HepG2 (cell line): ENCODE data around the gene PEF1. TPM values are rescaled to one million over a fixed set of nuclear protein-coding genes. Genes with fewer than 3 reads are reported as not detected.

Experiments used
- ATAC-seq: fragments of 200-7000 bp; cut with Tn5 transposase; 3 replicates; pipeline ENCODE4 v1.9.1; 2020; ENCODE audit warnings: mild to moderate bottlenecking, moderate library complexity
- BruUV-seq: library from RNA; stranded (reverse); fragments of 400-500 nt; replicated peaks from 2 replicates; lab custom pipeline; 2021; lab: Mats Ljungman, UMichigan
- CTCF ChIA-PET: fragments of 300-600 bp; formaldehyde crosslinking; extraction: SDS; loops from one replicate; lab custom pipeline; 2021; ENCODE audit warnings: low total read pairs, inconsistent platforms, low intra/inter-chr PET ratio; lab: Yijun Ruan, JAX
- POLR2A ChIA-PET: fragments of 350-600 bp; sonication (Branson Sonifier 250); formaldehyde crosslinking; loops from one replicate; lab custom pipeline; 2020; ENCODE audit warnings: antibody characterized with exemption, inconsistent platforms; lab: Yijun Ruan, JAX
- DNase-seq: peaks from one replicate; pipeline ENCODE4 v3.0.0-alpha.2; 2015; ENCODE audit warnings: low spot score
- FAIRE-seq: peaks from 3 replicates; lab custom pipeline; 2011; peaks lifted over from hg19 to GRCh38; lab: Jason Lieb, UNC
- H2AFZ ChIP-seq: one replicate; pipeline ENCODE4 v1.6.1; 2011; ENCODE audit warnings: low read length, inconsistent platforms
- H3K27ac ChIP-seq: fragments of 300-600 bp; 3 replicates; pipeline ENCODE4 v1.8.0; 2011; ENCODE audit warnings: mixed run types, mild to moderate bottlenecking, mixed read lengths, low read length, inconsistent platforms; ENCODE audit not compliant: insufficient read depth; ENCODE audit errors: extremely low read length
- H3K27me3 ChIP-seq, 2 experiments: fragments of 200-600 bp in 1 of 2; 2 replicates in 1 of 2; 3 replicates in 1 of 2; pipeline versions ENCODE4 v1.6.0 to v1.8.0; 2011; ENCODE audit warnings: low read length in 2 of 2, mild to moderate bottlenecking in 2 of 2, moderate library complexity in 2 of 2, inconsistent platforms in 1 of 2; ENCODE audit not compliant: insufficient read depth in 2 of 2, control insufficient read depth in 1 of 2
- H3K36me3 ChIP-seq, 2 experiments: fragments of 200-600 bp in 1 of 2; replicated peaks in 1 of 2; 2 replicates in 1 of 2; 3 replicates in 1 of 2; pipeline versions ENCODE4 v1.5.1 to v1.8.0; 2011; ENCODE audit warnings: low read length in 2 of 2, inconsistent platforms in 1 of 2; ENCODE audit not compliant: insufficient read depth in 2 of 2, control insufficient read depth in 1 of 2
- H3K4me1 ChIP-seq: 2 replicates; pipeline ENCODE4 v1.5.1; 2012; ENCODE audit warnings: low read length, inconsistent platforms; ENCODE audit not compliant: insufficient read depth
- H3K4me2 ChIP-seq: 2 replicates; pipeline ENCODE4 v1.6.0; 2011; ENCODE audit warnings: low read depth, low read length, inconsistent platforms
- H3K4me3 ChIP-seq, 3 experiments: fragments of 200-600 bp in 1 of 3; sonication (generic), shearing (Covaris generic) in 1 of 3; replicated peaks in 1 of 3; 2 replicates each; pipeline ENCODE4 v1.5.1; 2011 to 2016; ENCODE audit warnings: low read length in 3 of 3, inconsistent platforms in 2 of 3, low read depth in 2 of 3, mild to moderate bottlenecking in 2 of 3, control low read depth in 1 of 3, mixed read lengths in 1 of 3; ENCODE audit not compliant: insufficient read depth in 1 of 3
- H3K79me2 ChIP-seq: one replicate; pipeline ENCODE4 v1.6.1; 2011; ENCODE audit warnings: low read length, inconsistent platforms; ENCODE audit not compliant: insufficient read depth
- H3K9ac ChIP-seq: 2 replicates; pipeline ENCODE4 v1.6.0; 2011; ENCODE audit warnings: mild to moderate bottlenecking, low read depth, low read length, inconsistent platforms; ENCODE audit not compliant: insufficient read depth
- H3K9me3 ChIP-seq: 2 replicates; pipeline ENCODE4 v1.5.1; 2012; ENCODE audit warnings: mild to moderate bottlenecking, low read length
- H4K20me1 ChIP-seq: 2 replicates; pipeline ENCODE4 v1.6.0; 2011; ENCODE audit warnings: inconsistent platforms, mild to moderate bottlenecking, low read length, moderate library complexity; ENCODE audit not compliant: insufficient read depth
- GRHL1 ChIP-seq: sonication (generic); formaldehyde crosslinking; conservative IDR thresholded peaks from 2 replicates; pipeline ENCODE4 v1.8.0; 2022; ENCODE audit warnings: missing genetic modification reagents
- KDM1A ChIP-seq: IDR thresholded peaks from 2 replicates; pipeline ENCODE4 v1.6.1; 2016; ENCODE audit warnings: missing compliant biosample characterization
- NCOA1 ChIP-seq: sonication (generic); formaldehyde crosslinking; IDR thresholded peaks from 2 replicates; pipeline ENCODE4 v1.9.0; 2021; ENCODE audit warnings: missing genetic modification reagents
- PATZ1 ChIP-seq: sonication (generic); formaldehyde crosslinking; IDR thresholded peaks from 2 replicates; pipeline ENCODE4 v1.4.0; 2020; ENCODE audit warnings: missing genetic modification reagents
- RFX1 ChIP-seq: fragments of 450-650 bp; IDR thresholded peaks from 2 replicates; pipeline ENCODE4 v1.6.1; 2017
- YY1 ChIP-seq: IDR thresholded peaks from 2 replicates; pipeline ENCODE4 v1.6.1; 2011; ENCODE audit warnings: low read length, low read depth, moderate library complexity, mild to moderate bottlenecking; ENCODE audit not compliant: insufficient read depth, insufficient replicate concordance
- ZC3H13 ChIP-seq: sonication (generic); formaldehyde crosslinking; IDR thresholded peaks from 2 replicates; pipeline ENCODE4 v1.8.1; 2023; ENCODE audit warnings: mild to moderate bottlenecking, missing genetic modification reagents, moderate library complexity
- ZNF691 ChIP-seq: sonication (generic); formaldehyde crosslinking; IDR thresholded peaks from 2 replicates; pipeline ENCODE4 v1.4.0; 2020; ENCODE audit warnings: missing genetic modification reagents, low read depth, mild to moderate bottlenecking, borderline replicate concordance
- ZNF720 ChIP-seq: sonication (generic); formaldehyde crosslinking; IDR thresholded peaks from 2 replicates; pipeline ENCODE4 v1.4.0; 2020; ENCODE audit warnings: missing genetic modification reagents
- WGBS: methylation state at CpG from one replicate; pipeline ENCODE4 v1.1.6; 2017; ENCODE audit warnings: low lambda C conversion rate; 5-methylcytosine and 5-hydroxymethylcytosine counted together
- in situ Hi-C: cut with HindIII; loops from 2 replicates; pipeline ENCODE4 v1.10.0; 2017; ENCODE audit warnings: low pct_unique_long_range_greater_than_20kb; ENCODE audit not compliant: extremely low pct_ligation_motif_present
- intact Hi-C: fragments of 100-400 bp; cut with micrococcal nuclease; formaldehyde crosslinking; loops from one replicate; pipeline ENCODE4 v1.10.0; 2022; ENCODE audit not compliant: unreplicated experiment
- polyA plus RNA-seq, 8 experiments: library from polyadenylated mRNA; depleted of rRNA in 3 of 8; stranded (reverse) in 7 of 8; unstranded in 1 of 8; fragments of >200 nt; fragmentation: Illumina TruSeq in 4 of 8; extraction: Trizol in 4 of 8; gene quantifications; 2 replicates each; pipeline versions ENCODE4 v1.2.1 to v1.2.3, GENCODE V29; 2011 to 2016; ENCODE audit warnings: low read depth in 4 of 8, missing spikeins in 1 of 8, mixed read lengths in 1 of 8; ENCODE audit not compliant: insufficient read depth in 1 of 8
- total RNA-seq, 5 experiments: library from RNA; depleted of rRNA; stranded (reverse); fragments of >200 nt; fragmentation: Illumina TruSeq; extraction: Trizol; gene quantifications; 2 replicates each; pipeline ENCODE4 v1.2.3, GENCODE V29; 2016; ENCODE audit warnings: low read depth in 1 of 5

PEF1 gene
- total and polyA plus RNA-seq, 2 of the 13 experiments (the other 11 are each of a cell fraction or from before 2014, with no cell fraction given), result 57.1 to 57.8 TPM

- TF ChIP-seq GRHL1 (CRISPR knock-in tag) (no peak), PATZ1 (no peak), ZNF691 (no peak), ZC3H13 (no peak), ZNF720 (CRISPR knock-in tag) (no peak), RFX1 (no peak), YY1 (no peak)
- TF ChIP-seq, all 625 proteins: peak for 0
Observed at GRCh38 chr1:31675756-31676155, 31.1 kb upstream of the PEF1 start (continued).

GRCh38 chr1:31675161-31675560 is 30.5 kb upstream of the PEF1 start:
- Histone ChIP-seq H2AFZ (no peak overlapping the region), H4K20me1 (no peaks in the 10 kb centered on the region), H3K9me3 (no peaks in the 10 kb centered on the region), H3K4me3 (no peak overlapping the region), H3K9ac (no peak overlapping the region), H3K4me2 (no peak overlapping the region), H3K27ac (no peak overlapping the region), H3K36me3 (no peaks in the 10 kb centered on the region), H3K79me2 (no peaks in the 10 kb centered on the region), H3K27me3 (no peaks in the 10 kb centered on the region), H3K4me1 (no peaks in the 10 kb centered on the region)
- ATAC-seq, result no peak
- 88% methylated on average over 5 of the region's 7 CpGs for WGBS
- TF ChIP-seq NCOA1, result no peak
- no peak for TF ChIP-seq KDM1A (CRISPR knock-in tag)
- POLR2A ChIA-PET, result interaction anchor here (1.7 kb wide), 1 partner anchor 26 kb away, joined by 3 read pairs; no protein-coding TSS in a partner anchor
- no peak for DNase-seq
- BruUV-seq, result no TSS peak
- intact Hi-C loops (no loop called here), in situ Hi-C loops (no loop called here)
- CTCF ChIA-PET, result no interaction called here
- no peak for FAIRE-seq
